ENCODE data around the gene CTCF.

CTCF gene

GRCh38 chr16:67661886-67662652 lies 99.7 kb downstream of the CTCF start:
- TF ChIP-seq CTCF (conservative IDR thresholded peaks at IDR 0.05; ENCODE audit: control insufficient read depth, insufficient read depth, low read depth, low read length): no peak
- no peak overlapping the region for H3K4me3 ChIP-seq (ENCODE audit: control insufficient read depth, low read depth, low read length)
- DNase-seq (ENCODE audit: low read depth): no peak

GRCh38 chr16:67662653-67663010 lies 100.3 kb downstream of the CTCF start:
- no peak for DNase-seq (ENCODE audit: low read depth)
- no peak for TF ChIP-seq CTCF (conservative IDR thresholded peaks at IDR 0.05; ENCODE audit: control insufficient read depth, insufficient read depth, low read depth, low read length)
- no peak overlapping the region for H3K4me3 ChIP-seq (ENCODE audit: control insufficient read depth, low read depth, low read length)

- TF ChIP-seq CTCF (conservative IDR thresholded peaks at IDR 0.05; ENCODE audit: control insufficient read depth, insufficient read depth, low read depth, low read length): peak; percentile 21
- no peak for DNase-seq (ENCODE audit: low read depth)
- no peak overlapping the region for H3K4me3 ChIP-seq (ENCODE audit: control insufficient read depth, low read depth, low read length)
Observed at GRCh38 chr16:67663151-67663876, 101.0 kb downstream of the CTCF start.

GRCh38 chr16:67663877-67664222 lies 101.5 kb downstream of the CTCF start:
- TF ChIP-seq CTCF (conservative IDR thresholded peaks at IDR 0.05; ENCODE audit: control insufficient read depth, insufficient read depth, low read depth, low read length): no peak
- no peak for DNase-seq (ENCODE audit: low read depth)

GRCh38 chr16:67664258-67664657 lies 101.9 kb downstream of the CTCF start:
- no peak for TF ChIP-seq CTCF (conservative IDR thresholded peaks at IDR 0.05; ENCODE audit: control insufficient read depth, insufficient read depth, low read depth, low read length)
- H3K4me3 ChIP-seq (ENCODE audit: control insufficient read depth, low read depth, low read length): no peak overlapping the region
- DNase-seq (ENCODE audit: low read depth): no peak

More at GRCh38 chr16:67663877-67664222, 101.5 kb downstream of the CTCF start:
- H3K4me3 ChIP-seq (ENCODE audit: control insufficient read depth, low read depth, low read length): no peak overlapping the region

GRCh38 chr16:67664871-67665270 lies 102.5 kb downstream of the CTCF start:
- DNase-seq (ENCODE audit: low read depth): no peak
- H3K4me3 ChIP-seq (ENCODE audit: control insufficient read depth, low read depth, low read length): no peak overlapping the region
- no peak for TF ChIP-seq CTCF (conservative IDR thresholded peaks at IDR 0.05; ENCODE audit: control insufficient read depth, insufficient read depth, low read depth, low read length)

All from fibroblast of mammary gland (primary cell).